ENCODE data around the gene UNC5CL. TPM values are rescaled to one million over a fixed set of nuclear protein-coding genes. Genes with fewer than 3 reads are reported as not detected.

Gene UNC5CL
- total RNA-seq, 1 experiment from 2014 or later, result 2.2 TPM

DNA sequence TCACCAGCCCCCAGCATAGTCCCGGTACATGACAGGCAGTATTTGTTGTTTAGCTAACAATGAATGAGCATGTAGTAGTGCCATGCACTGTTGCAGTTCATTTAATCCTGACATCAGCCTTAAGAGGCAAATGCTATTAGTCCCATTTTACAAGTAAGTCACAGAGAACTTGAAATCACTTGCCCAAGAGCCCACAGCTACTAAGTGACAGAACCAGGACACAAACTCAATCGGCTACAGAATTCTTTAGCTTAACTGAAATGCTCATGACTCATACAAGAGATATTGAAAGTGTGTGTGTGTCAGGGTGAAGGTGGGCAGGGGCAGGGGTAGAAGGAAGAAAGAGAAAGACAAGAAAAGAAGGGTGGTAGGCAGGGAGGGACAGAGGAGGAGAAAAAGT lies 52.7 kb downstream of the UNC5CL start:
- ChIA-PET RAD21 (ENCODE audit: low non-redundant PET in 1 of 2, low total read pairs in 2 of 2, uncharacterized antibody in 2 of 2, unreplicated experiment in 2 of 2) (no interaction called here), POLR2A (no interaction called here), CTCF (no interaction called here)
- no TSS peak for BruUV-seq (replicated peaks)
- Histone ChIP-seq H3K4me3 (replicated peaks in 1 of 2; ENCODE audit: low read depth in 1 of 2, low read length in 2 of 2) (no peak overlapping the region), H3K4me1 (ENCODE audit: control insufficient read depth in 1 of 2, insufficient read depth in 2 of 2, low read length in 2 of 2) (peaks cover 0 to 6% of the 10 kb centered on the region in 2 experiments; a peak in 1 of 4 replicates), H4K20me1 (ENCODE audit: insufficient read depth) (no peaks in the 10 kb centered on the region), H3K9ac (ENCODE audit: low read length) (no peak overlapping the region), H3K36me3 (ENCODE audit: control insufficient read depth in 1 of 2, insufficient read depth in 2 of 2, low read length in 2 of 2) (no peaks in the 10 kb centered on the region), H3K9me2 (ENCODE audit: insufficient read depth) (no peaks in the 10 kb centered on the region), H3K27me3 (ENCODE audit: insufficient read depth, low read length) (peaks cover 11% of the 10 kb centered on the region; the same call in 1 of the 2 replicates), H3K27ac (ENCODE audit: low read depth, low read length) (no peak overlapping the region), H3K79me2 (ENCODE audit: insufficient read depth, low read length) (no peaks in the 10 kb centered on the region), H2AFZ (ENCODE audit: low read depth, low read length, poor library complexity, severe bottlenecking) (no peak overlapping the region), H3K9me3 (ENCODE audit: control insufficient read depth in 1 of 2, insufficient read depth in 1 of 2, low read depth in 1 of 2, low read length in 2 of 2) (no peaks in the 10 kb centered on the region), H3K4me2 (ENCODE audit: low read length) (peak overlapping the region; percentile 12; the same call in 1 of the 2 replicates)
- DNase-seq (ENCODE audit: low read depth, low spot score) (no peak), ATAC-seq (no peak)
- intact Hi-C loops (cut with micrococcal nuclease), result no loop called here
- no peak for TF ChIP-seq ZFX (IDR thresholded peaks at IDR 0.05)
- TF ChIP-seq SIN3A (IDR thresholded peaks at IDR 0.05; ENCODE audit: low read depth), result no peak
- TF ChIP-seq RAD21 (IDR thresholded peaks at IDR 0.05; ENCODE audit: low read depth), result no peak
- no peak for TF ChIP-seq EZH2phosphoT487 (IDR thresholded peaks at IDR 0.05; ENCODE audit: borderline replicate concordance)
- no peak for TF ChIP-seq EZH2 (IDR thresholded peaks at IDR 0.05)
- TF ChIP-seq, protein P1, sequence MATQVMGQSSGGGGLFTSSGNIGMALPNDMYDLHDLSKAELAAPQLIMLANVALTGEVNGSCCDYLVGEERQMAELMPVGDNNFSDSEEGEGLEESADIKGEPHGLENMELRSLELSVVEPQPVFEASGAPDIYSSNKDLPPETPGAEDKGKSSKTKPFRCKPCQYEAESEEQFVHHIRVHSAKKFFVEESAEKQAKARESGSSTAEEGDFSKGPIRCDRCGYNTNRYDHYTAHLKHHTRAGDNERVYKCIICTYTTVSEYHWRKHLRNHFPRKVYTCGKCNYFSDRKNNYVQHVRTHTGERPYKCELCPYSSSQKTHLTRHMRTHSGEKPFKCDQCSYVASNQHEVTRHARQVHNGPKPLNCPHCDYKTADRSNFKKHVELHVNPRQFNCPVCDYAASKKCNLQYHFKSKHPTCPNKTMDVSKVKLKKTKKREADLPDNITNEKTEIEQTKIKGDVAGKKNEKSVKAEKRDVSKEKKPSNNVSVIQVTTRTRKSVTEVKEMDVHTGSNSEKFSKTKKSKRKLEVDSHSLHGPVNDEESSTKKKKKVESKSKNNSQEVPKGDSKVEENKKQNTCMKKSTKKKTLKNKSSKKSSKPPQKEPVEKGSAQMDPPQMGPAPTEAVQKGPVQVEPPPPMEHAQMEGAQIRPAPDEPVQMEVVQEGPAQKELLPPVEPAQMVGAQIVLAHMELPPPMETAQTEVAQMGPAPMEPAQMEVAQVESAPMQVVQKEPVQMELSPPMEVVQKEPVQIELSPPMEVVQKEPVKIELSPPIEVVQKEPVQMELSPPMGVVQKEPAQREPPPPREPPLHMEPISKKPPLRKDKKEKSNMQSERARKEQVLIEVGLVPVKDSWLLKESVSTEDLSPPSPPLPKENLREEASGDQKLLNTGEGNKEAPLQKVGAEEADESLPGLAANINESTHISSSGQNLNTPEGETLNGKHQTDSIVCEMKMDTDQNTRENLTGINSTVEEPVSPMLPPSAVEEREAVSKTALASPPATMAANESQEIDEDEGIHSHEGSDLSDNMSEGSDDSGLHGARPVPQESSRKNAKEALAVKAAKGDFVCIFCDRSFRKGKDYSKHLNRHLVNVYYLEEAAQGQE (IDR thresholded peaks at IDR 0.05; ENCODE audit: low read depth), result no peak
- no peak for TF ChIP-seq ZNF274 (IDR thresholded peaks at IDR 0.05; ENCODE audit: low read depth, low read length)
- TF ChIP-seq FOSL1 (IDR thresholded peaks at IDR 0.05; ENCODE audit: low read depth), result no peak
- no peak for TF ChIP-seq JUND (IDR thresholded peaks at IDR 0.05)
- no peak for TF ChIP-seq TCF7L2 (IDR thresholded peaks at IDR 0.05; ENCODE audit: borderline replicate concordance, extremely low read depth, insufficient read depth, insufficient read length)
- TF ChIP-seq, protein P2, sequence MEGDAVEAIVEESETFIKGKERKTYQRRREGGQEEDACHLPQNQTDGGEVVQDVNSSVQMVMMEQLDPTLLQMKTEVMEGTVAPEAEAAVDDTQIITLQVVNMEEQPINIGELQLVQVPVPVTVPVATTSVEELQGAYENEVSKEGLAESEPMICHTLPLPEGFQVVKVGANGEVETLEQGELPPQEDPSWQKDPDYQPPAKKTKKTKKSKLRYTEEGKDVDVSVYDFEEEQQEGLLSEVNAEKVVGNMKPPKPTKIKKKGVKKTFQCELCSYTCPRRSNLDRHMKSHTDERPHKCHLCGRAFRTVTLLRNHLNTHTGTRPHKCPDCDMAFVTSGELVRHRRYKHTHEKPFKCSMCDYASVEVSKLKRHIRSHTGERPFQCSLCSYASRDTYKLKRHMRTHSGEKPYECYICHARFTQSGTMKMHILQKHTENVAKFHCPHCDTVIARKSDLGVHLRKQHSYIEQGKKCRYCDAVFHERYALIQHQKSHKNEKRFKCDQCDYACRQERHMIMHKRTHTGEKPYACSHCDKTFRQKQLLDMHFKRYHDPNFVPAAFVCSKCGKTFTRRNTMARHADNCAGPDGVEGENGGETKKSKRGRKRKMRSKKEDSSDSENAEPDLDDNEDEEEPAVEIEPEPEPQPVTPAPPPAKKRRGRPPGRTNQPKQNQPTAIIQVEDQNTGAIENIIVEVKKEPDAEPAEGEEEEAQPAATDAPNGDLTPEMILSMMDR (IDR thresholded peaks at IDR 0.05 in 2 of 3, conservative IDR thresholded peaks at IDR 0.05 in 1 of 3; ENCODE audit: borderline replicate concordance in 1 of 3, insufficient read depth in 1 of 3, low read depth in 2 of 3, low read length in 2 of 3), result no peak
- TF ChIP-seq YY1 (IDR thresholded peaks at IDR 0.05; ENCODE audit: extremely low read depth, insufficient replicate concordance, low read depth, low read length), result no peak
